Esophagus mucosa (tissue), 1 donor: ENCODE results near the gene CADM4. TPM values are rescaled to one million over a fixed set of nuclear protein-coding genes. Genes with fewer than 3 reads are reported as not detected.

Experiments used
- ATAC-seq: fragments of 200-7000 bp; cut with Tn5 transposase; one replicate; pipeline ENCODE4 v1.9.1; 2020
- total RNA-seq: library from RNA; stranded (reverse); gene quantifications from one replicate; pipeline ENCODE4 v1.2.4, GENCODE V29; 2023
- donor health status: DM: yes; HTN: yes; CAD: no.

CADM4 gene
- total RNA-seq, 1 donor from 2014 or later: 13.0 TPM

GRCh38 chr19:43633520-43633919 is 6.1 kb downstream of the CADM4 start:
- ATAC-seq: no peak

DNA sequence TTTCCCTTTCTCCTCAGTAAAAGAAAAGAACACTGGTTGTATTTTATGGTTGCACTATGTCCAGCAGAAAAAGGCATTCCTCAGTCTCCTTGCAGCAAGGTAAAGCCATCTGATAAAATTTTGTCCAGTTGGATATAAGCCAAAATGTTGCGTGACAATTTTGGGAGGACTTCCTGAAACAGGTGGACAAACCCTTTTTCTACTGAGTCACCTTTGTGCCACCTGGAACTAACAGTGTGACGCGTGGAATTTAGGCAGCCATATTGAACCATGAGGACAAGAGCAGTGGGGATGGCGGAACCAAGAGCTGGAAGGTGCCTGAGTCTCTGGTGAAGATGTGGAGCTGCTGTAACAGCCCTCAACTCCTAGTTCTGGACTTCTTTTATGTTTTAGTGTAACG is 8.2 kb downstream of the CADM4 start:
- no peak for ATAC-seq

- ATAC-seq: no peak
Measured at GRCh38 chr19:43628646-43629326, 10.9 kb downstream of the CADM4 start.

GRCh38 chr19:43626838-43627237 is 12.8 kb downstream of the CADM4 start:
- no peak for ATAC-seq

DNA sequence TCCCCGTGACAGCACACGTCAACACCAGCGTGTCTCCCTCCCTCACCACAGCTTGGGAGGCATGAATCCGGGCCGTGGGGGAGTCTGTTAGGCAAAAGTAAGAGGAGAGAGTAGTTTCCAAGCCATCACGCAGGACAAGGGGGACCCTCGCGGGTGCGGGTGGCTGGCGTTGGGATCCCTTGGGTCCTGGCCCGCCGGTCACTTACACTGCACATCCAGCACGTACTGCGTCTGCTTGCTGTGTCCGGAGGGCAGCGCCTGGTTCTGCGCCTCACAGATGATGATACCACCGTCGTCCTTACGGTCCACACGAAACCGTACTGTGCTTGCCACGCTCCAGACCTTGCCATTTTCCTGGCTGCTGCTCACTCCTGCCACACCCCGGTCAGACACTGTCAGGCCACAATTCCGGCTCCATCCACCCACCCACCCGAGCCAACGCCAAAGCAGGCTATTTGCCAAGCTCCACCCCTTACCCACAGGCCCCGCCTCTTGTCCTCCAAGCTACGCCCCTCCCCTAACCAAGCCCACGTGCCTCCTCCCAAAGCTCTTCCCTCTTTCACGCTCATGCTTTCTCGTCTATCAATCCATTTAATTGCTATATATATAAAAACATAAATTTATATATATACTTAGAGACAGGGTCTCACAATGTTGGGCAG is 13.6 kb downstream of the CADM4 start:
- ATAC-seq: no peak

DNA sequence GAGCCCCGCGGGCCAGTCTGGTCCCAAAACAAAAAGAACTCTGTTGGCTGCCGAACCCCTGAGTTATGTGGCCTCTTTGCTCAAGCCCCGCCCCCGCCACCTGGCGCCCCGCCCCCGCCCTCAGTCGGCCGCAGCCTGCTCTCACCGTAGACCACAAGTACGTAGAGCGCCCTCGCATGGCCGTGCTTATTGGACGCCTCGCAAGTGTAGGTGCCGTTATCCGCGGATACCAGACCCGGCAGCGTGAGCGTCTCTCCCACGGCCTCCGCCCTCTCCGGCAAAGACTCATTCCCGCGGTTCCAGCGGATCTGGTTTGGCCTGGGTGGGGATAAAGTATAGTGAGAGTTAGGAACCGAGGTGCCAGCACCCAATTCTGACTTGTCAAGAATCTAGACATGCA is 14.7 kb downstream of the CADM4 start:
- peak; percentile 79 for ATAC-seq

GRCh38 chr19:43623889-43624670 is 15.6 kb downstream of the CADM4 start:
- ATAC-seq: no peak

GRCh38 chr19:43622956-43623355 is 16.7 kb downstream of the CADM4 start:
- ATAC-seq: no peak

- no peak for ATAC-seq
Measured at GRCh38 chr19:43622070-43622469, 17.6 kb downstream of the CADM4 start.

- no peak for ATAC-seq
Measured at GRCh38 chr19:43620061-43621001, 19.3 kb downstream of the CADM4 start.

DNA sequence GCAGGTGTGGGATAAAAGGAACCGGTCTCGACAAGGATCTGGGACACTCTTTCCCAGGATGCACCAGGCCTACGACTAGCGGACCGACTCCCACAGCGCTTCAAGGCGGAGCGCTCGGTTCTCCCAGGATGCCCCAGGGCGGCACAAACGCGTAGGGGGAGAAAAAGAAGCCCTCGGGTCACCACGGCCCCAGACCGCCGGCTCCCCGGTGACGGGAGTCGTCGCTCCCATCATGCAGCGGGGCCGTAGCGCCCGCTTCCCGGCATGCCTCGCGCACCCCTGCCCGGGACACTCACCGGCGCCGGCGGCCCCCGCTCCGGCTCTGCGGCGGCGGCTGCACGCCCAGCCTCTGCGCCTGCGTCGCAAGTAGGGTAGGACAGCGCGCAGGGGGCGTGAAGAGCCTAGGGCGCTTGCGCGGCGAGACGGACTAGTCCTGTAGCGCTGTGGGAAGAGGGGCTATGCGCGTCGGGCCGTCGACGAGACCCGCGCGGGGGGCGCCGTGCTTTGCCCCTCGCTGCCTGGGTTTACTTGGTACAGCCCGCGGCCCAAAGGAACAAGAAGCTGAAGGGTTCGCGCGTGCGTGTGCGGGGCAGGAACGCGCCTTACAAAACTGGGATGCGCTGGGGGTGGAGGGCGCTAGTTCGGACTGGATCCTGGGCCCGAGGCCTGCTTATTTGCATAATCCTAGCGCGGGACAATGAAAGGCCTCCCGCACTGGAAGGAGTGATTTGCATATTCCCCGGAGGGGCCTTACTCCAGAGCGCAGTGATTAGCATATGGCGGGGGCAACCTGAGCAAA is 20.2 kb downstream of the CADM4 start, which contains the start of gene ZNF428:
Gene ZNF428 (minus strand): TSS at position 368 of the 799 bp plus-strand sequence. CDS start 5,325 bp downstream, outside the sequence.
- peak; percentile 84 for ATAC-seq

DNA sequence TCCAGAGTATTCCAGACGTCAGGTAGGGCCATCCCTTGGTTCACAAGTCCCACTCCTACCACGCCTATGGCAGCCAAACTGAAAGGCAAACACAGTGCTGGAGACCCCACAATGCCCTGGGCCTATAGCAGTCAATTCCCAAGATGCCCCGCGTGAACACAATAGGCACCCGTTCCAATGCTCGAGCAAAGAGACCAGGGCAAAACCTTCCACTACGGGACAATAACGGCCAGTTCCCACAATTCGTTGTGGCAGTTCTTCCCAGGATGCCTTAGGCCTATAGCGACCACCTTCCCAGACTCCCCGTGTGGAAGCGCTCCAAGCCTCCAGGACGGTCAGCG is 20.8 kb downstream of the CADM4 start:
- ATAC-seq: peak; percentile 4

GRCh38 chr19:43616954-43617353 is 22.7 kb downstream of the CADM4 start:
- ATAC-seq: no peak

DNA sequence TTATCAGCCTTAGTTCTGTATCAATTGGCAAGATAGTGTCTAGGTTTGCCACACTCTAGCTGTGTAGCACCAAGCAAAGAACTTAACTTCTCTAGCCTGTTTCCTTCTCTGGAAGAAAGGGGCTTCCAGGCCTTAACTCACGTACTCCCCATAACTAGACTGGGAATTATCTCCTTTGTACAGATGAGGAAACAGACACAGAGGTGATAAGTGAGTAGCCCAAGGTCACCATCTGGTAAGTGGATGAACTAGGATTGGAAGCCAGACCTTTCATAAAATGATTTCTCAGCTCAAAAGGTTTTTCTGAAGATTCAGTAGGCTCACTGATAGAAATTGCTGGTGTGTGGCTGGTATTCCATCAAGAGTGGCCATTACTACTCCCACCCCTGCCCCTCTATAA is 23.3 kb downstream of the CADM4 start:
- ATAC-seq: no peak

DNA sequence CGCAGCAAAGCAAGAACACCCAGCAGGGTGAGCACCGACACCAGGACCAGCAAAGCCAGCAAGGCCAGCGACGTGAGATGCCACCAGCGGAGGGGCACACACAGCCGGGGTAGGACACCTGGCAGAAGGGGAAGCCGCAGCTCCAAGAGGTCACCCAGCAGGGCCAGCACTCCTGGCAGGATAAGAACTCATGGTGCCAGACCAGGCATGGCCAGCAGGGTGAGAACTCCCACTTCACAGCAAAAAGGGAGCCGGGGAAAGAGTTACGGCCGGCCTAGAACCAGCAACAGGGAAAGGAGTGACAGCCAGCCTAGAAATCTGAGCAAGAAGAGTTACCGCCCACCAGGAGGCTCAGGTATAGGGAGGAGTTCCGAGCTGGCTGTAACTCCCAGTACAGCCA is 27.3 kb downstream of the CADM4 start:
- no peak for ATAC-seq

DNA sequence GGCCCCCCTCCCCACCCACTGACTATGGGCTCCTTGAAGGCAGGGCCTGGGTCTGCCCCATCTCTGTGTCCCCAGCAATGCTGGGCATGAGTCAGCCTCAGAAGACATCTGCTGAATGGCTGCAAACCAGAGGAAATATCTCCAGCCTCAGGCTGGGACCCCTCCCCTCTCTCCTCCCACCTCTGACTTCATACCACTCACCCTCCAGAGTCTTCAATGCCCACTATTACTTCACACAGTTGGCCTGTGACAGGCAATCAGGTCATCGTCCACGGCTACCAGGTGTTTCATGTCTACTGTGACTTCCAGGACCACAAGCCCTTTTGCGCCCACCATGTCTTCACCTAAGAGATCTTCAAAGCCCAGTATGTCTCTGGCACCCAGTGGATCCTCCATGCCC is 27.9 kb downstream of the CADM4 start, which contains the start of gene SRRM5:
Gene SRRM5 (plus strand): TSS at position 301 of the 400 bp plus-strand sequence. CDS start 34 bp downstream, at position 335.
- ATAC-seq: no peak

- no peak for ATAC-seq
Measured at GRCh38 chr19:43610493-43610892, 29.2 kb downstream of the CADM4 start.

DNA sequence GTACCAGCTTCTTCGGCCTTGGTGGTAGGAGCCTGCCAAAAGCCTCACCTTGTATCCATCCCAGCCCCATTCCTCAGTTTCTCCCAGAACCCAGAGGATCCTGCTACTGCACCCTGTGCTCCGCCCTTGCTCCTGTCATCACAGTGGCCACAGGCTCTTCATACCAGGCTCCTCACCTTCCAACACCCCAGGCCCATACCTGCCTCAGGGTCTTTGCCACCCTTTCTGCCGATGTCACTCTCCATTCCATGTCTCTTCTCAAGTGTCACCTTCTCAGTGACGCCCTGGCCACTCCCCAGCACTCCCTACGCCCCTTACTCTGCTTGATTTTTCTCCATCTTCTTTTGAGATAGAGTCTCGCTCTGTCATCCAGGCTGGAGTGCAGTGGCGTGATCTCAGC is 29.8 kb downstream of the CADM4 start:
- no peak for ATAC-seq

DNA sequence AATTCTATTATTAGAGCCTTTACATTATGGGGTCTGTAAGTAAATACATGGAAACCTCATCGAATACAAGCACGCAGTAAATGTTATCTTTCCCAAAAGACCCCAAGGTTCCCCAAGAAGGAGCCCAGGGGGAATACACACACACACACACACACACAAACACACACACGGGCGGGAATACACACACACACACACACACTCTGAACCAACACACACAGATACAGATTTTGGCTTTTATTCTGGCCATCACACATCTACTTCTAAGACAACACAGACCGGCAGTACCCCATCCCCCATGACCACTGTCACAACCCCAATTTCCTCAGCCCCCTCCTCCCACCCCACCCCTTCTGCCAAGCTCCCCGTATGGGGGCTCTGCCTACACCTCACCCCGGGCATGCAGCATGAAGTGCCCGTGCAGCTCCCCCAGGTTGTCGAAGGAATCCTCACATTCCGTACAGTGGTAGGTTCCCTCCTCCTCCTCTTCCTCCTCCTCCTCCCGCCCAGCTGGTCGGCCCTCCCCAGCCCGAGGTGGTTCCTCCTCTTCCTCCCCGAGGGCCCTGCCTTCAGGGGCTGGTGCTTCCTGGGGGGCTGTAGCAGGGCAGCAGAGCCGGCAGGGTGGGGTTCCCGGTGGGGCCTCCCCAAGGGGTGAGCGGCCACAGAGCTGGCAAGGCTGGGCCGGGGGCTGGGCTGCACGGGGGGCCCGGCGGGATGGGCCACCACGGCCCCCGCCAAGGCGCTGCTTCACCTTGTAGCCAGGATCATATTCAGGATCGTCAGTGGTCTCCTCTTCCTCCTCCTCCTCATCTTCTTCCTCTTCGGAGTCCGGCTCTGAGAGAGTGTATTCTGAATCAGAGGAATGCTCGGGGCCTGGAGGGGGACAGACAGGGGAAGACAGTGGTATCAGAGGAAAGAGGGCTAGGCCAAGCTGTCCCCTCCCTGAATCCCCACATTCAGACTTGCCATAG is 32.1 kb downstream of the CADM4 start:
- peak; percentile 17 for ATAC-seq

DNA sequence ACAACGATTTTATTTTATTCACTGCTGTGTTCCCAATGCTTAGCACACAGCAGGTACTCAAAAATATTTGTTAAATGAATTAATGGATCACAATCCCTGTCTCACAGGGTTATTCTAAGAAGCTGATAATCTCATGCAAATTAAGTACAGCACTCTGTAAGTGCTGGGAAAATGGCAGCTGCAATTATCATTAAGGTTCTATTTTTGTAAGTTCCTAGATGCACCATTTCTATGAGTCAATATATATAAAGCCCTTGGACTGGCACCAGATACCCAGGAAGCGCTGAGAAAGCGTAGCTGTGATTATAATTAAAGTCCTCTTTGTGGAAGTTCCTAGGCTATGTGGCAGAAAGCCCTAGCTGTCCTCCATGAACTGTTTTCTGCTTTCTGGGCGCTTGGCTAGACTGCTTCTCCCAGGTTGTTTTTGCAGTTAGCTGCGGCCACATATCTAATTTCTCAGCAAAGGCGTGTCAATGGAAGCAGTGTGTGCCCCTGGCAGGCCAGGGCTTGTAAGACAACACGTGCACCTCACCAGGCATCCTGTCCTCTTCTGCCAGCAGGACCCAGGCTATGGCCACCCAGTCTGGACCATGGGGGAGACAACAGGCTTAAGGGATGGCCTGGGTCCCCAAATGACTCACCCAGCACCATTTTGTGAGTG is 33.0 kb downstream of the CADM4 start:
- peak; percentile 58 for ATAC-seq
